ENCODE data around the gene MRPS18B. TPM values are rescaled to one million over a fixed set of nuclear protein-coding genes. Genes with fewer than 3 reads are reported as not detected.
A peak's percentile ranks its signal among the peaks of the same experiment; 100 is the strongest.

MRPS18B gene
- total and polyA plus RNA-seq, 2 of the 13 experiments (the other 11 are each of a cell fraction or from before 2014, with no cell fraction given), result 125 to 131 TPM

DNA sequence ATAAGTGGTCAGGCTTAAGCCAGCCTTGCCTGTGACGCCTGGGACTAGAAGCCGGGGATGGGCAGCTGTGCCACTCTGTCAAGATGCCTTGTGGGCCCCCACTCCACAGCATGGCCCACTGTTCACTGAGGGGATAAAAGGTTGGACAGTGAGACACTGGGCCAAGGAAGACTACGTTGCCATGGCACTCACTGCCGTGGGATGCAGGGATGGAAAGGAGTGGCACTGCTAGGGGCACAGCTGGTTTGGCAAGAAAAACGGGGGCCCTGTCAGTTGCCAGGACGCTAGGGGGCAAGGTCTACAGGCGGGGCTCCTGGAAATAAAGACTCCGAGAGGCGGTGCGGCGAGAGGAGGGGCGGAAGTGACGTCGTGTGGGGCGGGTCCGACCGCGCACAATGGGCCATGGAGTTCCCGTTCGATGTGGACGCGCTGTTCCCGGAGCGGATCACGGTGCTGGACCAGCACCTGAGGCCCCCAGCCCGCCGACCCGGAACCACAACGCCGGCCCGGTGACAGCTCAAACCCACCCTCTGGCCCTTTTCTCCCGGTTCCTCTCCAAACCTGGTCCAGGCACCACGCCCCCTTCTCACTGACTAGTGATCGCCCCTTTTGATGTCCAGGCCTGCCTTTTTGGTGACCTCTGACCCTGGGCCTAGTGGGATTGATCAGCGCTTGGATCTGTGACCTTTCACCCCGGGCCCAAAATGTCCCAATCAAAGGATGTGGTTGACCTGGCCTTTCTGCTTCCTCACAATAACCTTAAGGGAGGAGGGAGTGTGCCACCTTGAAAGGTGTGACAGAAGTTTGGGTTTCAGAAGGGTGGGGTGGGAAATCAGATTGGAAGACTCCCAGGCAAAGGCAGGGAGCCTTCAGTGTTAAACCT, 9.1 kb downstream of the MRPS18B start, which contains the start of gene ATAT1 (continued):
- TF ChIP-seq SMC3 (IDR thresholded peaks at IDR 0.05; ENCODE audit: low read length) (0 out of 2 replicates have a peak, but pooled peaks have one; percentile 38), ZMAT5 (CRISPR knock-in tag; IDR thresholded peaks at IDR 0.05; ENCODE audit: borderline replicate concordance, low read depth) (no peak), CENPX (CRISPR knock-in tag; IDR thresholded peaks at IDR 0.05) (no peak), JUND (CRISPR knock-in tag; IDR thresholded peaks at IDR 0.05) (0 out of 2 replicates have a peak, but pooled peaks have one; percentile 14), MBD4 (IDR thresholded peaks at IDR 0.05; ENCODE audit: borderline replicate concordance, low read length) (0 out of 2 replicates have a peak, but pooled peaks have one; percentile 37), HOXA3 (CRISPR knock-in tag; IDR thresholded peaks at IDR 0.05) (peak; percentile 94), PPARG (CRISPR knock-in tag; conservative IDR thresholded peaks at IDR 0.05) (peak; percentile 35), FOXJ3 (CRISPR knock-in tag; IDR thresholded peaks at IDR 0.05; ENCODE audit: borderline replicate concordance) (no peak), RXRA (CRISPR knock-in tag; IDR thresholded peaks at IDR 0.05) (peak; percentile 76), POLR2AphosphoS5 (IDR thresholded peaks at IDR 0.05; ENCODE audit: low read depth, low read length) (peak; percentile 88), CHD2 (IDR thresholded peaks at IDR 0.05; ENCODE audit: low read depth, low read length) (peak; percentile 68), MBNL3 (CRISPR knock-in tag; conservative IDR thresholded peaks at IDR 0.05) (no peak), RNF2 (conservative IDR thresholded peaks at IDR 0.05; ENCODE audit: low read depth) (no peak), ZNF101 (CRISPR knock-in tag; IDR thresholded peaks at IDR 0.05; ENCODE audit: borderline replicate concordance, low read depth) (0 out of 2 replicates have a peak, but pooled peaks have one; percentile 37), ZNF460 (CRISPR knock-in tag; IDR thresholded peaks at IDR 0.05; ENCODE audit: borderline replicate concordance) (peak; percentile 21; the same call in 1 of the 2 replicates), ZKSCAN8 (CRISPR knock-in tag; IDR thresholded peaks at IDR 0.05; ENCODE audit: borderline replicate concordance) (peak; percentile 43; the same call in 1 of the 2 replicates), MTF2 (CRISPR knock-in tag; IDR thresholded peaks at IDR 0.05; ENCODE audit: borderline replicate concordance) (no peak; the same call in 1 of the 2 replicates), ZBTB3 (CRISPR knock-in tag; IDR thresholded peaks at IDR 0.05; ENCODE audit: borderline replicate concordance, low read depth) (no peak), CCAR2 (optimal IDR thresholded peaks at IDR 0.05; ENCODE audit: low read depth, low read length) (peak; percentile 71), NFKB2 (CRISPR knock-in tag; IDR thresholded peaks at IDR 0.05; ENCODE audit: borderline replicate concordance) (peak; percentile 90; the same call in 1 of the 2 replicates), FOXM1 (CRISPR knock-in tag; IDR thresholded peaks at IDR 0.05) (no peak)
- TF ChIP-seq, protein P1, sequence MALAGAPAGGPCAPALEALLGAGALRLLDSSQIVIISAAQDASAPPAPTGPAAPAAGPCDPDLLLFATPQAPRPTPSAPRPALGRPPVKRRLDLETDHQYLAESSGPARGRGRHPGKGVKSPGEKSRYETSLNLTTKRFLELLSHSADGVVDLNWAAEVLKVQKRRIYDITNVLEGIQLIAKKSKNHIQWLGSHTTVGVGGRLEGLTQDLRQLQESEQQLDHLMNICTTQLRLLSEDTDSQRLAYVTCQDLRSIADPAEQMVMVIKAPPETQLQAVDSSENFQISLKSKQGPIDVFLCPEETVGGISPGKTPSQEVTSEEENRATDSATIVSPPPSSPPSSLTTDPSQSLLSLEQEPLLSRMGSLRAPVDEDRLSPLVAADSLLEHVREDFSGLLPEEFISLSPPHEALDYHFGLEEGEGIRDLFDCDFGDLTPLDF (CRISPR knock-in tag; IDR thresholded peaks at IDR 0.05), result 0 out of 2 replicates have a peak, but pooled peaks have one; percentile 38
- TF ChIP-seq, protein P2, sequence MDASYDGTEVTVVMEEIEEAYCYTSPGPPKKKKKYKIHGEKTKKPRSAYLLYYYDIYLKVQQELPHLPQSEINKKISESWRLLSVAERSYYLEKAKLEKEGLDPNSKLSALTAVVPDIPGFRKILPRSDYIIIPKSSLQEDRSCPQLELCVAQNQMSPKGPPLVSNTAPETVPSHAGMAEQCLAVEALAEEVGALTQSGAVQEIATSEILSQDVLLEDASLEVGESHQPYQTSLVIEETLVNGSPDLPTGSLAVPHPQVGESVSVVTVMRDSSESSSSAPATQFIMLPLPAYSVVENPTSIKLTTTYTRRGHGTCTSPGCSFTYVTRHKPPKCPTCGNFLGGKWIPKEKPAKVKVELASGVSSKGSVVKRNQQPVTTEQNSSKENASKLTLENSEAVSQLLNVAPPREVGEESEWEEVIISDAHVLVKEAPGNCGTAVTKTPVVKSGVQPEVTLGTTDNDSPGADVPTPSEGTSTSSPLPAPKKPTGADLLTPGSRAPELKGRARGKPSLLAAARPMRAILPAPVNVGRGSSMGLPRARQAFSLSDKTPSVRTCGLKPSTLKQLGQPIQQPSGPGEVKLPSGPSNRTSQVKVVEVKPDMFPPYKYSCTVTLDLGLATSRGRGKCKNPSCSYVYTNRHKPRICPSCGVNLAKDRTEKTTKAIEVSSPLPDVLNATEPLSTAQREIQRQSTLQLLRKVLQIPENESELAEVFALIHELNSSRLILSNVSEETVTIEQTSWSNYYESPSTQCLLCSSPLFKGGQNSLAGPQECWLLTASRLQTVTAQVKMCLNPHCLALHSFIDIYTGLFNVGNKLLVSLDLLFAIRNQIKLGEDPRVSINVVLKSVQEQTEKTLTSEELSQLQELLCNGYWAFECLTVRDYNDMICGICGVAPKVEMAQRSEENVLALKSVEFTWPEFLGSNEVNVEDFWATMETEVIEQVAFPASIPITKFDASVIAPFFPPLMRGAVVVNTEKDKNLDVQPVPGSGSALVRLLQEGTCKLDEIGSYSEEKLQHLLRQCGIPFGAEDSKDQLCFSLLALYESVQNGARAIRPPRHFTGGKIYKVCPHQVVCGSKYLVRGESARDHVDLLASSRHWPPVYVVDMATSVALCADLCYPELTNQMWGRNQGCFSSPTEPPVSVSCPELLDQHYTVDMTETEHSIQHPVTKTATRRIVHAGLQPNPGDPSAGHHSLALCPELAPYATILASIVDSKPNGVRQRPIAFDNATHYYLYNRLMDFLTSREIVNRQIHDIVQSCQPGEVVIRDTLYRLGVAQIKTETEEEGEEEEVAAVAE (CRISPR knock-in tag; IDR thresholded peaks at IDR 0.05; ENCODE audit: borderline replicate concordance), result no peak; the same call in 1 of the 2 replicates

Measured in HepG2 (cell line).